ENCODE data around the gene NFATC1. TPM values are rescaled to one million over a fixed set of nuclear protein-coding genes. Genes with fewer than 3 reads are reported as not detected.

Gene NFATC1
- total RNA-seq, 3 donors from 2014 or later (not counting 1 experiment from before 2014, with no cell fraction given): 35.8 to 47.4 (median 37.1) TPM

DNA sequence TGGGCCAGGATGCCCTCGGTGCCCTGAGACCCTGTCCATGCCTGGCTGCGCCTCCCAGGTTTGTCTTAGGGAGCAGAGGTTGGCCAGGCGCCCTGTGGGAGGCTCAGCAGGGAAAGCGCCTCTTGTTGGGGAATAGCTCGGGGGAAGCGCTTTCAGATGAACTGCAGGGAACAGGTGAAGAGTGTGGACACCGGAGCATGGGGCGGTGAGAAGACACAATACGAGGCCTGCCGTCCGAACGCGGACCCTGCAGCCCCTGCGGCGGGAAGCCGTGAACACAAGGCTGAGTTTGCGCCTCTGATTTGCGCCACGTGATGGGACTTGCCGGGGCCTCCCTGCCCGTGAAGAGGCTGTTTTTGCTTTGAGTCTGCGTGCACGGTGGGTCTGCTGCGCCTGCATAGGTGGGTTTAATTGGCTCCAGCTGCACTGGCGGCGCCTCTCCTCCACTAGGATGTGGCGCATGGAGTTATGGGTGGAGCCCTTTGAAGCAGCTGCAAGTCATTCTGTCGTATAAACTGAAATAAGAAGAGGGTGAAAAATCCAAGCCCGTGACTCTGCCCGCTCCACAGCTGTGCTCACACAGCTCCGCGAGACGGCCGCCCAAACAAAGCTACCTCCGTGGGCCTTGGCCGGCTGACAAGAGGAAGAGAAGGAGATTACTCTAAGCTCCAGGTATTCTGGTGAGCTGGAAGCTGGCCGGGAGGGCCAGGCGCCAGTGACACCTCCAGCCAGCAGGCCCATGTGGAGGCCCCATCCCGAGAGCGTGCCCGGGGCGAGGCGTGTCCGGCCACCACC is 180.4 kb downstream of the NFATC1 start:
- no peaks in the 10 kb centered on the region for H3K27me3 Mint-ChIP-seq (ENCODE audit: low read depth in 2 of 2)
- intact Hi-C loops (cut with micrococcal nuclease): no loop called here
- peaks cover 7% of the 10 kb centered on the region for H3K36me3 Mint-ChIP-seq
- H3K9me3 Mint-ChIP-seq: peaks cover 2 to 6% of the 10 kb centered on the region in 2 donors
- H3K4me3 ChIP-seq (ENCODE audit: low read length): no peak overlapping the region
- no peak overlapping the region for H3K27ac ChIP-seq (ENCODE audit: low read length)
- ATAC-seq (no peak), DNase-seq (no peak)
- 89% methylated on average over 44 of the region's 44 CpGs for WGBS (ENCODE audit: insufficient coverage)
- peaks cover 13% of the 10 kb centered on the region for H3K4me1 ChIP-seq (ENCODE audit: control insufficient read depth, insufficient read depth, low read length)
- no peaks in the 10 kb centered on the region for H3K36me3 ChIP-seq (ENCODE audit: control insufficient read depth, insufficient read depth, low read length)
- TF ChIP-seq, protein P1, sequence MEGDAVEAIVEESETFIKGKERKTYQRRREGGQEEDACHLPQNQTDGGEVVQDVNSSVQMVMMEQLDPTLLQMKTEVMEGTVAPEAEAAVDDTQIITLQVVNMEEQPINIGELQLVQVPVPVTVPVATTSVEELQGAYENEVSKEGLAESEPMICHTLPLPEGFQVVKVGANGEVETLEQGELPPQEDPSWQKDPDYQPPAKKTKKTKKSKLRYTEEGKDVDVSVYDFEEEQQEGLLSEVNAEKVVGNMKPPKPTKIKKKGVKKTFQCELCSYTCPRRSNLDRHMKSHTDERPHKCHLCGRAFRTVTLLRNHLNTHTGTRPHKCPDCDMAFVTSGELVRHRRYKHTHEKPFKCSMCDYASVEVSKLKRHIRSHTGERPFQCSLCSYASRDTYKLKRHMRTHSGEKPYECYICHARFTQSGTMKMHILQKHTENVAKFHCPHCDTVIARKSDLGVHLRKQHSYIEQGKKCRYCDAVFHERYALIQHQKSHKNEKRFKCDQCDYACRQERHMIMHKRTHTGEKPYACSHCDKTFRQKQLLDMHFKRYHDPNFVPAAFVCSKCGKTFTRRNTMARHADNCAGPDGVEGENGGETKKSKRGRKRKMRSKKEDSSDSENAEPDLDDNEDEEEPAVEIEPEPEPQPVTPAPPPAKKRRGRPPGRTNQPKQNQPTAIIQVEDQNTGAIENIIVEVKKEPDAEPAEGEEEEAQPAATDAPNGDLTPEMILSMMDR (IDR thresholded peaks at IDR 0.05): no peak
- peaks cover 16% of the 10 kb centered on the region for H3K9me3 ChIP-seq (ENCODE audit: control insufficient read depth, insufficient read depth, low read length)
- no peaks in the 10 kb centered on the region for H3K27me3 ChIP-seq (ENCODE audit: control insufficient read depth, insufficient read depth, low read length)
- H3K4me3 Mint-ChIP-seq: no peak overlapping the region
- H3K4me1 Mint-ChIP-seq: peaks cover 0 to 4% of the 10 kb centered on the region in 2 donors
- H3K27ac Mint-ChIP-seq: no peak overlapping the region

DNA sequence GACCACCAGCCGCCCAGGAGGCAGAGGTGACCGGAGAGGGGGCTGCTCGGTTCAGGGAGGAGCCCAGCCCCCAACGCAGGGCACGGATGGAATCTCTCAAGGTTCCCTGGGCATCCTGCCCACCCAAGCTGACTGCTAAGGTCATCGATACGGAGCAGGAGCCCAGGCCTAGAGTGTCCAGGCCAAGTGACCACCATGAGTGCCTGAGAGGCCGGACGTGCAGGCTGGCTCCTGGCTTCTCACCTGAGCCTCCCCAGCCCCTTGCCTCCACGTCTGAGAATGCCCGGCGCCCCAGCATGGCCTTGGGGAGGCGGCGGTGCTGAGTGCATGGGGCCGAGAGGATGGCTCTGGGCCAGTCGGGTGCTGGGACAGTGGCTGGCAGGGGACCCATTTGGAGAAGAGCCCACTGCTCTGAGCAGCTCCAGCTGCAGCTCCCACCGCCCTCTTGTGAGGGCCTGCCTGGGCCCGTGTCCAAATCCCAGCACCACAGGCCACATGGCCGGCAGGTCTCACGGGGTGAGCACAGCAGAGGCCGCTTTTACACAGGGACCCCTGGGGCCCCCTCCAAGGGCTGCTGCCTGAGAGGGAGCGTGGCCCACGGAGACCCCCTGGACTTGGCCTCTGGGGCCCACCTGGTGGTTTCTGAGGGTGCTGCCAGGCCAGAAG is 181.1 kb downstream of the NFATC1 start:
- WGBS (ENCODE audit: insufficient coverage): 86% methylated on average over 23 of the region's 23 CpGs
- no peak overlapping the region for H3K27ac Mint-ChIP-seq
- no peaks in the 10 kb centered on the region for H3K27me3 Mint-ChIP-seq (ENCODE audit: low read depth in 2 of 2)
- no peak overlapping the region for H3K4me3 Mint-ChIP-seq
- H3K27me3 ChIP-seq (ENCODE audit: control insufficient read depth, insufficient read depth, low read length): no peaks in the 10 kb centered on the region
- H3K4me3 ChIP-seq (ENCODE audit: low read length): no peak overlapping the region
- peaks cover 2 to 6% of the 10 kb centered on the region in 2 donors for H3K9me3 Mint-ChIP-seq
- intact Hi-C loops (cut with micrococcal nuclease): no loop called here
- H3K4me1 Mint-ChIP-seq: peaks cover 0 to 4% of the 10 kb centered on the region in 2 donors
- TF ChIP-seq, protein P1 (IDR thresholded peaks at IDR 0.05): no peak
- peaks cover 13% of the 10 kb centered on the region for H3K4me1 ChIP-seq (ENCODE audit: control insufficient read depth, insufficient read depth, low read length)
- peaks cover 7% of the 10 kb centered on the region for H3K36me3 Mint-ChIP-seq
- DNase-seq: no peak
- no peak overlapping the region for H3K27ac ChIP-seq (ENCODE audit: low read length)
- ATAC-seq: no peak
- H3K36me3 ChIP-seq (ENCODE audit: control insufficient read depth, insufficient read depth, low read length): no peaks in the 10 kb centered on the region
- H3K9me3 ChIP-seq (ENCODE audit: control insufficient read depth, insufficient read depth, low read length): peaks cover 16% of the 10 kb centered on the region

DNA sequence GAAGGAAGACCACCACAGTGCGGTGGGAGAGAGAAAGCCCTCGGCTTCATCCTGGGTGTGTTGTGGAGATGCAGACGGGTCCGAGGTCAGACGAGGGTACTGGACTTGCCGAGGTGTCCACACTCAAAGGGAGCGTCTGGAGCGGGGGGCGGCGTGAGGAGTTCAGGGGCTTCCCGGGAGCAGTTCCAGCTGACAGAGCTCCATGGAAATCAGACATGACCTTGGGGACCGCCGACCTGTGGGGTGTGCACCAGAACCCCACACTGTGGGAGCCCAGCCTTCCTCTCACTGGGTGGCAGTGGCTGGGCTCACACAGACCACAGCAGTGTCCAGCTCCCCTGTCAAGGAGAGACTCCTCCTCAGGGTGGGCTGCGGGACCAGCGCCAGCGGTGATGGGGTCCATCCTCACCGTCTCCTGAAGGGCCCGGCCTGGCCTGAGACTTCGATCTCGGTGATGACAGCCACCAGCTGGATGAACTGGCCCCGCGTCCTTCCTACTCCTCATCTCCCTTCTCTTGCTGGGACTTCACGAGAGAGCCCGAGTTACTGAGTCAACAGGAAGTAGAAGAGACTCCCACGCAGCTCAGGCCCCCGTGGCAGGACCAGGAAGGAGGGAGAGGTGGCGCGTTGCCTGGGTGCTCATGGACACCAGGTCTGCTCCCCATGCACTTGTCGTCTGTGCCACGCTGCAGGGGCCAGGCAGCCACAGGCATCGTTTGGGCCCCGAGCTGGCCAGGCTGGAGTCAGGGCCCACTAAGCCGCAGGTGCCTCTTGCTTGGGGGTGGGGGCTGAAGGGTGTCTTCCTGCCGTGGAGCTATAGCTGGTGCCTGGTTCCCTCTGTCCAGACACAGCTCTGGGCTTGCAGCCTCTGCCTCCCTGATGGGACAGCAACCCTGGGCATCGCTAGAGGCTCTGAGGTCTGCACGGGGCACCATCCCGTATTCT is 182.0 kb downstream of the NFATC1 start:
- Histone ChIP-seq H3K27ac (ENCODE audit: low read length) (no peak overlapping the region), H3K27me3 (ENCODE audit: control insufficient read depth, insufficient read depth, low read length) (no peaks in the 10 kb centered on the region), H3K9me3 (ENCODE audit: control insufficient read depth, insufficient read depth, low read length) (peaks cover 12% of the 10 kb centered on the region), H3K4me3 (ENCODE audit: low read length) (no peak overlapping the region), H3K36me3 (ENCODE audit: control insufficient read depth, insufficient read depth, low read length) (no peaks in the 10 kb centered on the region), H3K4me1 (ENCODE audit: control insufficient read depth, insufficient read depth, low read length) (peaks cover 13% of the 10 kb centered on the region)
- Mint-ChIP-seq H3K4me3 (no peak overlapping the region), H3K27ac (no peak overlapping the region), H3K4me1 (peaks cover 0 to 4% of the 10 kb centered on the region in 2 donors), H3K9me3 (peaks cover 2 to 6% of the 10 kb centered on the region in 2 donors), H3K36me3 (peaks cover 7% of the 10 kb centered on the region), H3K27me3 (ENCODE audit: low read depth in 2 of 2) (no peaks in the 10 kb centered on the region)
- WGBS (ENCODE audit: insufficient coverage): 83% methylated on average over 37 of the region's 37 CpGs
- DNase-seq: no peak
- no peak for ATAC-seq
- intact Hi-C loops (cut with micrococcal nuclease): no loop called here
- TF ChIP-seq, protein P1 (IDR thresholded peaks at IDR 0.05): no peak
